ENCODE measurements around the gene CAV3. TPM values are rescaled to one million over a fixed set of nuclear protein-coding genes. Genes with fewer than 3 reads are reported as not detected.

The CAV3 gene
- total and polyA plus RNA-seq, 10 of the 15 experiments (the other 5 are each of a cell fraction or from before 2014, with no cell fraction given): not detected

- no peak for ATAC-seq
- intact Hi-C loops (cut with micrococcal nuclease; ENCODE audit: unreplicated experiment): no loop called here
- SMC1A ChIA-PET (ENCODE audit: uncharacterized antibody, unreplicated experiment): no interaction called here
- CTCF ChIA-PET: interaction anchor here (0.6 kb wide), 1 partner anchor 63 kb away, joined by 3 read pairs; no protein-coding TSS in a partner anchor
- in situ Hi-C loops (cut with MboI): no loop called here
- Histone ChIP-seq H3K4me1 (ENCODE audit: control insufficient read depth, insufficient read depth, low read length) (no peaks in the 10 kb centered on the region), H3K9me3 (replicated peaks; ENCODE audit: control insufficient read depth, insufficient read depth, low read length) (no peaks in the 10 kb centered on the region), H4K20me1 (ENCODE audit: control insufficient read depth, insufficient read depth) (no peaks in the 10 kb centered on the region), H2AFZ (ENCODE audit: control insufficient read depth, low read depth, low read length) (no peak overlapping the region), H3K4me2 (ENCODE audit: control insufficient read depth, insufficient read depth) (no peak overlapping the region), H3K36me3 (ENCODE audit: control insufficient read depth in 2 of 2, insufficient read depth in 2 of 2, low read length in 1 of 2) (no peaks in the 10 kb centered on the region), H3K27me3 (replicated peaks in 1 of 2; ENCODE audit: control insufficient read depth in 2 of 2, insufficient read depth in 2 of 2, low read length in 1 of 2) (peaks cover 0 to 4% of the 10 kb centered on the region in 2 experiments; a peak in 1 of 4 replicates), H3K9ac (ENCODE audit: control insufficient read depth, insufficient read depth, low read length) (no peak overlapping the region), H3K79me2 (ENCODE audit: control insufficient read depth, insufficient read depth, low read length) (no peaks in the 10 kb centered on the region), H3K27ac (ENCODE audit: control insufficient read depth, insufficient read depth) (no peak overlapping the region), H3K4me3 (no peak overlapping the region)
- 80% methylated on average over 1 of the region's 1 CpG for WGBS (ENCODE audit: insufficient coverage, insufficient replicate concordance, low lambda C conversion rate, missing lambda C conversion rate)
- RAD21 ChIA-PET (ENCODE audit: unreplicated experiment): no interaction called here
- no peak for FAIRE-seq
- no peak for DNase-seq (ENCODE audit: low read depth, low spot score)
- POLR2A ChIA-PET: no interaction called here
- BruUV-seq (replicated peaks): no TSS peak
- TF ChIP-seq ZBTB4 (CRISPR knock-in tag; IDR thresholded peaks at IDR 0.05) (no peak), PRDM15 (CRISPR knock-in tag; IDR thresholded peaks at IDR 0.05) (no peak), SIX5 (IDR thresholded peaks at IDR 0.05; ENCODE audit: low read depth, low read length, severe bottlenecking) (no peak), RAD51 (IDR thresholded peaks at IDR 0.05) (no peak), BACH1 (IDR thresholded peaks at IDR 0.05; ENCODE audit: borderline replicate concordance) (no peak), MYB (IDR thresholded peaks at IDR 0.05; ENCODE audit: borderline replicate concordance, low read depth, low read length) (no peak), HDAC2 (IDR thresholded peaks at IDR 0.05) (no peak), RAD21 (IDR thresholded peaks at IDR 0.05; ENCODE audit: insufficient read depth, low read depth, low read length) (no peak), CTCF (IDR thresholded peaks at IDR 0.05 in 2 of 3, conservative IDR thresholded peaks at IDR 0.05 in 1 of 3; ENCODE audit: control insufficient read depth in 2 of 3, extremely low read depth in 1 of 3, insufficient read depth in 1 of 3, low read depth in 3 of 3, low read length in 3 of 3) (no peak), MAX (IDR thresholded peaks at IDR 0.05; ENCODE audit: low read depth, low read length) (no peak)
Measured at GRCh38 chr3:8734908-8735307, 1.3 kb downstream of the CAV3 start.
